DND-41 (cell line): ENCODE measurements around the gene PALD1.

Experiments used
- ATAC-seq: fragments of 200-7000 bp; cut with Tn5 transposase; 3 replicates; pipeline ENCODE4 v1.9.1; 2021; ENCODE audit warnings: low read depth; ENCODE audit not compliant: insufficient read depth
- DNase-seq: peaks from one replicate; pipeline ENCODE4 v3.0.0-alpha.2; 2020
- H2AFZ ChIP-seq: 2 replicates; pipeline ENCODE4 v1.6.0; 2012; ENCODE audit warnings: low read depth, low read length
- H3K27ac ChIP-seq: 2 replicates; pipeline ENCODE4 v1.5.1; 2012; ENCODE audit warnings: low read length, inconsistent platforms
- H3K27me3 ChIP-seq: fragments of 200-600 bp; sonication (generic); 2 replicates; pipeline ENCODE4 v1.6.0; 2012; ENCODE audit warnings: low read length, mild to moderate bottlenecking, inconsistent platforms; ENCODE audit not compliant: insufficient read depth, poor library complexity
- H3K36me3 ChIP-seq: 2 replicates; pipeline ENCODE4 v1.5.1; 2012; ENCODE audit warnings: low read length, inconsistent platforms; ENCODE audit not compliant: insufficient read depth
- H3K4me1 ChIP-seq: 2 replicates; pipeline ENCODE4 v1.5.1; 2012; ENCODE audit warnings: mild to moderate bottlenecking, low read length; ENCODE audit not compliant: insufficient read depth
- H3K4me2 ChIP-seq: 2 replicates; pipeline ENCODE4 v1.6.0; 2012; ENCODE audit warnings: mild to moderate bottlenecking, moderate library complexity, low read length, inconsistent platforms; ENCODE audit not compliant: insufficient read depth
- H3K4me3 ChIP-seq, 2 experiments: fragments of 200-600 bp in 1 of 2; shearing (Covaris generic) in 1 of 2; 2 replicates each; pipeline ENCODE4 v1.5.1; 2012 to 2016; ENCODE audit warnings: inconsistent platforms in 2 of 2, low read length in 2 of 2, mild to moderate bottlenecking in 2 of 2, low read depth in 1 of 2, moderate library complexity in 1 of 2
- H3K79me2 ChIP-seq: 2 replicates; pipeline ENCODE4 v1.6.0; 2012; ENCODE audit warnings: low read length, inconsistent platforms; ENCODE audit not compliant: insufficient read depth
- H3K9ac ChIP-seq: 2 replicates; pipeline ENCODE4 v1.6.0; 2012; ENCODE audit warnings: low read depth, mild to moderate bottlenecking, inconsistent platforms, low read length, moderate library complexity
- H3K9me3 ChIP-seq: 2 replicates; pipeline ENCODE4 v1.5.1; 2012; ENCODE audit warnings: low read length, moderate library complexity, mild to moderate bottlenecking, inconsistent platforms; ENCODE audit not compliant: insufficient read depth, severe bottlenecking
- H4K20me1 ChIP-seq: 2 replicates; pipeline ENCODE4 v1.6.0; 2012; ENCODE audit warnings: low read length; ENCODE audit not compliant: insufficient read depth
- CTCF ChIP-seq: IDR thresholded peaks from 2 replicates; pipeline ENCODE4 v1.5.1; 2012; ENCODE audit warnings: borderline replicate concordance, low read length, moderate library complexity, mild to moderate bottlenecking; ENCODE audit not compliant: poor library complexity, severe bottlenecking; ENCODE audit errors: extremely low read depth
- EZH2 ChIP-seq: IDR thresholded peaks from 3 replicates; pipeline ENCODE4 v1.6.1; 2012; ENCODE audit warnings: borderline replicate concordance, low read depth, mild to moderate bottlenecking, moderate library complexity, low read length, inconsistent platforms; ENCODE audit not compliant: severe bottlenecking

PALD1 gene

GRCh38 chr10:70594161-70594560, 115.6 kb downstream of the PALD1 start:
- H3K36me3 ChIP-seq, result no peaks in the 10 kb centered on the region
- H3K4me1 ChIP-seq, result peaks cover 10% of the 10 kb centered on the region
- ATAC-seq (no peak), DNase-seq (no peak)
- TF ChIP-seq CTCF (no peak), EZH2 (no peak)
- H3K4me2 ChIP-seq, result no peak overlapping the region
- H4K20me1 ChIP-seq, result no peaks in the 10 kb centered on the region
- no peaks in the 10 kb centered on the region for H3K79me2 ChIP-seq
- H3K9ac ChIP-seq, result no peak overlapping the region
- no peaks in the 10 kb centered on the region for H3K27me3 ChIP-seq
- no peak overlapping the region for H3K4me3 ChIP-seq
- no peak overlapping the region for H3K27ac ChIP-seq
- no peaks in the 10 kb centered on the region for H3K9me3 ChIP-seq
- H2AFZ ChIP-seq, result no peak overlapping the region

- Histone ChIP-seq H3K27me3 (no peaks in the 10 kb centered on the region), H3K79me2 (no peaks in the 10 kb centered on the region), H2AFZ (no peak overlapping the region), H3K4me2 (no peak overlapping the region), H3K27ac (no peak overlapping the region), H3K4me1 (peaks cover 10% of the 10 kb centered on the region), H3K36me3 (no peaks in the 10 kb centered on the region), H3K9ac (no peak overlapping the region), H3K9me3 (no peaks in the 10 kb centered on the region), H4K20me1 (no peaks in the 10 kb centered on the region), H3K4me3 (no peak overlapping the region)
- ATAC-seq, result no peak
- no peak for DNase-seq
- no peak for TF ChIP-seq EZH2
- no peak for TF ChIP-seq CTCF
Observed at GRCh38 chr10:70595566-70596016, 117.0 kb downstream of the PALD1 start.

- Histone ChIP-seq H4K20me1 (no peaks in the 10 kb centered on the region), H3K9me3 (no peaks in the 10 kb centered on the region), H3K36me3 (no peaks in the 10 kb centered on the region), H2AFZ (no peak overlapping the region), H3K4me1 (peaks cover 10% of the 10 kb centered on the region), H3K27me3 (no peaks in the 10 kb centered on the region), H3K4me3 (no peak overlapping the region), H3K9ac (no peak overlapping the region), H3K79me2 (no peaks in the 10 kb centered on the region), H3K27ac (no peak overlapping the region), H3K4me2 (no peak overlapping the region)
- TF ChIP-seq CTCF (no peak), EZH2 (no peak)
- DNase-seq (no peak), ATAC-seq (no peak)
Observed at GRCh38 chr10:70596110-70596798, 117.7 kb downstream of the PALD1 start.
